Measurements from ENCODE around the gene PER3.

PER3 gene

DNA sequence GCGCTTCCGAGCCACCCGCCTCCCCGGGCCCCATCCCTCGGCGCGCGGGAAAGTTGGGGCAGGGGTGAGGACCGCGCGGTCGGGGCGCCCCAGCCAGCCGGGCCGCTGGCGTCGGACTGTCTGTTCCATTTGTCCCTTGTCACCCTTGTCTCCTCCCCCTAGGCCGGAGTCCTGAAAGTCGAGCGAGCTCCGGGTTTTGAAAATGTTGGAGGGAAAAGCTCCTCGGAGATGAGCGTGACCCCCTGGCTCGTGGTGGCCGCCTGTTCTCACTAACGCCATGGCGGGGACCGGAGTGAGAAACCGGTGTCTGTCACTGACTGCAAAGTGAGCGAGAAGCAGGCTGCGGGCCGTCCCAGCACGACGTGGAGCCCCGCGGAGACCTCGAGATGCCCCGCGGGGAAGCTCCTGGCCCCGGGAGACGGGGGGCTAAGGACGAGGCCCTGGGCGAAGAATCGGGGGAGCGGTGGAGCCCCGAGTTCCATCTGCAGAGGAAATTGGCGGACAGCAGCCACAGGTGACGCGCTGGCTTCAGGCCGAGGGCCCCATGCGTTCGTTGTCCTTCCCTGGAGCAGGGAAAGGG is 491 bp downstream of the PER3 start:
- Histone ChIP-seq H3K79me2 (ENCODE audit: control insufficient read depth, low read length) (no peaks in the 10 kb centered on the region), H4K20me1 (ENCODE audit: control insufficient read depth, insufficient read depth, low read depth, low read length) (no peaks in the 10 kb centered on the region; the same call in 1 of the 2 replicates), H3K4me3 (ENCODE audit: low read length) (no peak overlapping the region), H3K27ac (ENCODE audit: low read depth, low read length) (no peak overlapping the region), H3K27me3 (ENCODE audit: control insufficient read depth, low read length) (no peaks in the 10 kb centered on the region), H3K4me1 (ENCODE audit: control insufficient read depth, low read length) (peaks cover 8% of the 10 kb centered on the region), H3K9me3 (ENCODE audit: control insufficient read depth, insufficient read depth, low read length) (no peaks in the 10 kb centered on the region), H3K36me3 (ENCODE audit: control insufficient read depth, low read length) (no peaks in the 10 kb centered on the region), H3K4me2 (ENCODE audit: low read length) (no peak overlapping the region), H3K9me2 (replicated peaks; ENCODE audit: control insufficient read depth, low read length) (no peaks in the 10 kb centered on the region), H3F3A (ENCODE audit: control insufficient read depth, insufficient read depth) (peaks cover 8% of the 10 kb centered on the region)
- TF ChIP-seq EZH2phosphoT487 (IDR thresholded peaks at IDR 0.05; ENCODE audit: borderline replicate concordance, low read length) (no peak), CTCF (IDR thresholded peaks at IDR 0.05; ENCODE audit: low read depth, low read length, poor library complexity, severe bottlenecking) (no peak)

DNA sequence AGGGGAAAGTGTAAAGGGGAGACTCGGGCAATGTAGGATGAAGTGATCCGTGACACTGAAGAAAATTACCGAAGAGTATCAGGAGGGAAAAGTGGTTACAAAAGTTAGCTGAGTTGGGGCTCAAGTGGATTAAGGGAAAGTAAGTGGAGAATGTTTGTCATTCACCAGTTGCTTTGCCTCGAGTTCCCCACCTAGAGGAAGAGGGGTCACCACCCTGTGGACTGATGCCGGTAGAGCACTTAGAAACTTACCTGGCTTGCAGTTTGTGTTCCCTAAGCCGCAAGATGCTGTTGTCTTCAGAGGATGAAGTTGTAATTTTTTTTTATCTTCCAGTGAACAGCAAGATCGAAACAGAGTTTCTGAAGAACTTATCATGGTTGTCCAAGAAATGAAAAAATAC is 1.0 kb downstream of the PER3 start:
- no peak overlapping the region for H3K27ac ChIP-seq (ENCODE audit: low read depth, low read length)
- no peaks in the 10 kb centered on the region for H3K36me3 ChIP-seq (ENCODE audit: control insufficient read depth, low read length)
- H3K9me3 ChIP-seq (ENCODE audit: control insufficient read depth, insufficient read depth, low read length), result peaks cover 3% of the 10 kb centered on the region
- no peaks in the 10 kb centered on the region for H3K27me3 ChIP-seq (ENCODE audit: control insufficient read depth, low read length)
- H3F3A ChIP-seq (ENCODE audit: control insufficient read depth, insufficient read depth), result peaks cover 8% of the 10 kb centered on the region
- H3K4me2 ChIP-seq (ENCODE audit: low read length), result no peak overlapping the region
- H3K79me2 ChIP-seq (ENCODE audit: control insufficient read depth, low read length), result no peaks in the 10 kb centered on the region
- H3K4me1 ChIP-seq (ENCODE audit: control insufficient read depth, low read length), result peaks cover 8% of the 10 kb centered on the region
- no peaks in the 10 kb centered on the region for H3K9me2 ChIP-seq (replicated peaks; ENCODE audit: control insufficient read depth, low read length)
- no peak overlapping the region for H3K4me3 ChIP-seq (ENCODE audit: low read length)
- H4K20me1 ChIP-seq (ENCODE audit: control insufficient read depth, insufficient read depth, low read depth, low read length), result no peaks in the 10 kb centered on the region; the same call in 1 of the 2 replicates
- TF ChIP-seq CTCF (IDR thresholded peaks at IDR 0.05; ENCODE audit: low read depth, low read length, poor library complexity, severe bottlenecking), result no peak
- no peak for TF ChIP-seq EZH2phosphoT487 (IDR thresholded peaks at IDR 0.05; ENCODE audit: borderline replicate concordance, low read length)

- H3K36me3 ChIP-seq (ENCODE audit: control insufficient read depth, low read length), result no peaks in the 10 kb centered on the region
- peaks cover 14% of the 10 kb centered on the region for H3K9me3 ChIP-seq (ENCODE audit: control insufficient read depth, insufficient read depth, low read length)
- no peaks in the 10 kb centered on the region for H3K27me3 ChIP-seq (ENCODE audit: control insufficient read depth, low read length)
- peaks cover 8% of the 10 kb centered on the region for H3F3A ChIP-seq (ENCODE audit: control insufficient read depth, insufficient read depth)
- no peaks in the 10 kb centered on the region; the same call in 1 of the 2 replicates for H4K20me1 ChIP-seq (ENCODE audit: control insufficient read depth, insufficient read depth, low read depth, low read length)
- TF ChIP-seq EZH2phosphoT487 (IDR thresholded peaks at IDR 0.05; ENCODE audit: borderline replicate concordance, low read length) (no peak), CTCF (IDR thresholded peaks at IDR 0.05; ENCODE audit: low read depth, low read length, poor library complexity, severe bottlenecking) (no peak)
- no peak overlapping the region for H3K27ac ChIP-seq (ENCODE audit: low read depth, low read length)
- H3K4me1 ChIP-seq (ENCODE audit: control insufficient read depth, low read length), result peaks cover 8% of the 10 kb centered on the region
- no peak overlapping the region for H3K4me3 ChIP-seq (ENCODE audit: low read length)
- H3K9me2 ChIP-seq (replicated peaks; ENCODE audit: control insufficient read depth, low read length), result no peaks in the 10 kb centered on the region
- no peak overlapping the region for H3K4me2 ChIP-seq (ENCODE audit: low read length)
- H3K79me2 ChIP-seq (ENCODE audit: control insufficient read depth, low read length), result no peaks in the 10 kb centered on the region
Observed at GRCh38 chr1:7786795-7787194, 2.7 kb downstream of the PER3 start.

All from DOHH2 (cell line).